Measurements from ENCODE around the gene TMEM201. TPM values are rescaled to one million over a fixed set of nuclear protein-coding genes. Genes with fewer than 3 reads are reported as not detected.

The TMEM201 gene
- total and polyA plus RNA-seq, 2 of the 4 experiments (the other 2 are of a cell fraction) = 1.3 to 8.7 TPM

DNA sequence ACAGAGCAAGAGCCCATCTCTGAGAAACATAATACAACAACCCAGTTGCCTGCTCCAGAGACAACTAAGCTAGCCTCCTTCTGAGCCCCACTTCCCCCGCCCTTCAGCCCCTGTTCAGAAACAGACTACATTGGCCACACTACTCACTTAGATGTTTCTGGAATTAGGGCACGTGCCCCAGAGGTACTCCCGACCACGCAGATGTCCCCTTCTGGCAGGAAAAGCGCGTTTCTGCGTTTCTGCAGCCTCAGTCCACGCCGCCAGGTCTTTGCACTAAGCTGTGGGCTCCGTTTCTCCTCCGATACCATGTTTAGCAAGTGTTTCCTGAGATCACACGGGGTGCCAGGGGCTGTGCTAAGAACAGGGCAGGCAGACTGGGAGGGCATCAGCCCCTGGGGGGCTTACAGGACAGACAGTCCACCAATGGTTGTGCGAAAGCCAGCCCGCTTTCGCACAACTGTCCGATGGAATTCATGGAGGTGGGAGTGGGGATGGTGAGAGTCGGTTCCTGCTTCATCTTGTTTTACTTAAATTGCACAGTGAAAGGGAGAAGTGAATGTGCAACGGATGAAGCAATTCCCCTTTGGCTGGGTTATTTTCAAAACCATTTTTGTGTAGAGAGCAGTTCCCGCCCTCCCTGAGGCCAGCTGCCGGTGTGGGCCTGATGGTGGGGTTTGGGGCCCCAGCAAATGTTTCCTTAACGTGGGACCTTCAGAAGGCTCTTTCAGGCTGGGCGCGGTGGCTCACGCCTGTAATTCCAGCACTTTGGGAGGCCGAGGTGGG lies 65.5 kb downstream of the TMEM201 start:
- H2BK15ac ChIP-seq (ENCODE audit: low read depth, low read length) = no peak overlapping the region

More for the DNA sequence above, 65.5 kb downstream of the TMEM201 start:
- BruUV-seq (replicated peaks) = no TSS peak
- no peak overlapping the region for H2AK5ac ChIP-seq (ENCODE audit: low read depth, low read length)
- no peak for TF ChIP-seq NFE2L2 (IDR thresholded peaks at IDR 0.05; ENCODE audit: low read depth, low read length)
- TF ChIP-seq, protein P1, sequence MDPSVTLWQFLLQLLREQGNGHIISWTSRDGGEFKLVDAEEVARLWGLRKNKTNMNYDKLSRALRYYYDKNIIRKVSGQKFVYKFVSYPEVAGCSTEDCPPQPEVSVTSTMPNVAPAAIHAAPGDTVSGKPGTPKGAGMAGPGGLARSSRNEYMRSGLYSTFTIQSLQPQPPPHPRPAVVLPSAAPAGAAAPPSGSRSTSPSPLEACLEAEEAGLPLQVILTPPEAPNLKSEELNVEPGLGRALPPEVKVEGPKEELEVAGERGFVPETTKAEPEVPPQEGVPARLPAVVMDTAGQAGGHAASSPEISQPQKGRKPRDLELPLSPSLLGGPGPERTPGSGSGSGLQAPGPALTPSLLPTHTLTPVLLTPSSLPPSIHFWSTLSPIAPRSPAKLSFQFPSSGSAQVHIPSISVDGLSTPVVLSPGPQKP (IDR thresholded peaks at IDR 0.05; ENCODE audit: borderline replicate concordance, low read depth, low read length) = no peak
- TF ChIP-seq, protein P2, sequence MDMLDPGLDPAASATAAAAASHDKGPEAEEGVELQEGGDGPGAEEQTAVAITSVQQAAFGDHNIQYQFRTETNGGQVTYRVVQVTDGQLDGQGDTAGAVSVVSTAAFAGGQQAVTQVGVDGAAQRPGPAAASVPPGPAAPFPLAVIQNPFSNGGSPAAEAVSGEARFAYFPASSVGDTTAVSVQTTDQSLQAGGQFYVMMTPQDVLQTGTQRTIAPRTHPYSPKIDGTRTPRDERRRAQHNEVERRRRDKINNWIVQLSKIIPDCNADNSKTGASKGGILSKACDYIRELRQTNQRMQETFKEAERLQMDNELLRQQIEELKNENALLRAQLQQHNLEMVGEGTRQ (IDR thresholded peaks at IDR 0.05; ENCODE audit: low read depth, low read length) = no peak
- TF ChIP-seq RFX5 (IDR thresholded peaks at IDR 0.05; ENCODE audit: low read depth, low read length) = no peak
- no peak for TF ChIP-seq FOS (IDR thresholded peaks at IDR 0.05; ENCODE audit: low read depth, low read length)
- no peak overlapping the region for H3K23ac ChIP-seq (ENCODE audit: low read depth, low read length)
- peaks cover 29% of the 10 kb centered on the region; the same call in 1 of the 2 replicates for H3K27me3 ChIP-seq (ENCODE audit: control insufficient read depth, insufficient read depth, low read length)
- ATAC-seq (ENCODE audit: low read depth) = no peak
- H4K20me1 ChIP-seq (ENCODE audit: insufficient read depth, low read length) = no peaks in the 10 kb centered on the region
- intact Hi-C loops (cut with micrococcal nuclease) (no loop called here), dilution Hi-C loops (cut with HindIII; ENCODE audit: low sequenced_read_pairs, unreplicated experiment) (no loop called here), in situ Hi-C loops (cut with MboI; ENCODE audit: low sequenced_read_pairs) (no loop called here)
- H3K4me1 ChIP-seq (ENCODE audit: control insufficient read depth, insufficient read depth, low read length) = 0 out of 2 replicates have a peak, but pooled peaks cover 4% of the 10 kb centered on the region
- H2BK20ac ChIP-seq (ENCODE audit: low read depth, low read length) = no peak overlapping the region
- no peak overlapping the region for H3K18ac ChIP-seq (ENCODE audit: low read depth, low read length)
- no peak overlapping the region for H4K8ac ChIP-seq (ENCODE audit: low read depth in 2 of 2, low read length in 2 of 2)
- no peak overlapping the region for H2AFZ ChIP-seq (replicated peaks; ENCODE audit: low read length, poor library complexity)
- no peak for DNase-seq
- H2BK5ac ChIP-seq (ENCODE audit: low read depth, low read length, poor library complexity, severe bottlenecking) = no peak overlapping the region
- no peak overlapping the region for H3K4me2 ChIP-seq (ENCODE audit: low read depth, low read length)
- no peaks in the 10 kb centered on the region for H3K79me1 ChIP-seq (ENCODE audit: low read depth in 1 of 2, low read length in 2 of 2)
- no peaks in the 10 kb centered on the region for H3K9me3 ChIP-seq (ENCODE audit: control insufficient read depth, insufficient read depth, low read length)
- no peak overlapping the region for H3K4me3 ChIP-seq (ENCODE audit: insufficient read depth, low read depth, low read length)
- no peak overlapping the region for H2BK120ac ChIP-seq (ENCODE audit: low read depth, low read length)
- H3K14ac ChIP-seq (replicated peaks; ENCODE audit: low read depth, low read length) = no peak overlapping the region
- no peak overlapping the region for H3K9ac ChIP-seq (ENCODE audit: low read depth, low read length)
- H4K91ac ChIP-seq (ENCODE audit: insufficient read depth, low read depth, low read length) = no peak overlapping the region
- POLR2A ChIA-PET (ENCODE audit: unreplicated experiment) = no interaction called here
- no peaks in the 10 kb centered on the region for H3K36me3 ChIP-seq (ENCODE audit: control insufficient read depth, insufficient read depth, low read length)
- 89% methylated on average over 7 of the region's 25 CpGs; no CpG with 5 or more reads in 1 of the 2 experiments for WGBS, 2 experiments (ENCODE audit: extremely low coverage in 2 of 2, insufficient read length in 1 of 2)
- H3K9me1 ChIP-seq (ENCODE audit: insufficient read depth, low read length) = no peaks in the 10 kb centered on the region
- no peak overlapping the region for H2AK9ac ChIP-seq (replicated peaks; ENCODE audit: low read depth, low read length, poor library complexity)
- H3K27ac ChIP-seq (ENCODE audit: insufficient read depth, low read length) = no peak overlapping the region
- no peak overlapping the region for H3K56ac ChIP-seq (ENCODE audit: extremely low read depth, insufficient read depth, low read length)
- no peak overlapping the region for H3K4ac ChIP-seq (ENCODE audit: low read depth, low read length)
- no peak overlapping the region for H4K5ac ChIP-seq (ENCODE audit: low read depth, low read length)
- CTCF ChIA-PET = interaction anchor here (0.6 kb wide), 1 partner anchor 32 kb away, joined by 4 read pairs; no protein-coding TSS in a partner anchor

Measured in IMR-90 (cell line).